CD4-positive, alpha-beta memory T cell (primary cell): ENCODE measurements around the gene PMIS2. TPM values are rescaled to one million over a fixed set of nuclear protein-coding genes. Genes with fewer than 3 reads are reported as not detected.
A peak's percentile ranks its signal among the peaks of the same experiment; 100 is the strongest.

Experiments used
- CTCF ChIA-PET: fragments of 350-600 bp; sonication (Branson Sonifier 250); formaldehyde crosslinking; loops from one replicate; lab custom pipeline; 2021; ENCODE audit warnings: inconsistent platforms; ENCODE audit not compliant: partially characterized antibody; lab: Charles Lee
- POLR2A ChIA-PET: fragments of 350-600 bp; sonication (Branson Sonifier 250); formaldehyde crosslinking; loops from one replicate; lab custom pipeline; 2021; ENCODE audit not compliant: partially characterized antibody; lab: Charles Lee
- DNase-seq, 5 donors: peaks; one replicate each; pipeline versions ENCODE4 v3.0.0 to v3.0.0-alpha.2; 2020 to 2022; ENCODE audit warnings: mixed read lengths in 1 of 5
- H3K27ac ChIP-seq: one replicate; pipeline ENCODE4 v1.7.0; 2013; ENCODE audit warnings: low read depth, low read length
- H3K27me3 ChIP-seq: 2 replicates; pipeline ENCODE4 v1.7.0; 2013; ENCODE audit warnings: mild to moderate bottlenecking, low read length, moderate library complexity; ENCODE audit not compliant: insufficient read depth
- H3K36me3 ChIP-seq: 2 replicates; pipeline ENCODE4 v1.7.0; 2013; ENCODE audit warnings: mild to moderate bottlenecking, low read length, moderate library complexity; ENCODE audit not compliant: insufficient read depth
- H3K4me1 ChIP-seq: 2 replicates; pipeline ENCODE4 v1.7.0; 2013; ENCODE audit warnings: mild to moderate bottlenecking, low read length, moderate library complexity; ENCODE audit not compliant: insufficient read depth
- H3K4me3 ChIP-seq, 2 donors: one replicate each; pipeline ENCODE4 v1.7.0; 2013; ENCODE audit warnings: low read length in 2 of 2, mild to moderate bottlenecking in 1 of 2
- H3K9me3 ChIP-seq, 2 donors: one replicate each; pipeline ENCODE4 v1.7.0; 2013; ENCODE audit warnings: low read length in 2 of 2, control low read depth in 1 of 2; ENCODE audit not compliant: control insufficient read depth in 1 of 2
- H3K27ac Mint-ChIP-seq, 7 donors: one replicate each; pipeline ENCODE4 v1.8.0; 2020 to 2021; ENCODE audit warnings: mixed read lengths in 7 of 7, mild to moderate bottlenecking in 6 of 7, inconsistent platforms in 3 of 7, moderate library complexity in 3 of 7
- H3K27me3 Mint-ChIP-seq, 2 donors: one replicate each; pipeline ENCODE4 v1.8.0; 2020 to 2021; ENCODE audit warnings: mixed read lengths in 2 of 2
- H3K36me3 Mint-ChIP-seq, 2 donors: one replicate each; pipeline ENCODE4 v1.8.0; 2020 to 2021; ENCODE audit warnings: mixed read lengths in 2 of 2, inconsistent platforms in 1 of 2, mild to moderate bottlenecking in 1 of 2
- H3K4me1 Mint-ChIP-seq, 4 donors: one replicate each; pipeline ENCODE4 v1.8.0; 2020 to 2021; ENCODE audit warnings: mixed read lengths in 4 of 4, mild to moderate bottlenecking in 1 of 4
- H3K4me3 Mint-ChIP-seq, 8 donors: one replicate each; pipeline ENCODE4 v1.8.0; 2020 to 2021; ENCODE audit warnings: mixed read lengths in 8 of 8, mild to moderate bottlenecking in 7 of 8, moderate library complexity in 6 of 8, inconsistent platforms in 3 of 8
- H3K9me3 Mint-ChIP-seq, 8 donors: one replicate each; pipeline ENCODE4 v1.8.0; 2020 to 2021; ENCODE audit warnings: mixed read lengths in 8 of 8, mild to moderate bottlenecking in 5 of 8, inconsistent platforms in 3 of 8, moderate library complexity in 1 of 8
- intact Hi-C: fragments of 100-400 bp; cut with micrococcal nuclease; formaldehyde crosslinking; loops from one replicate; pipeline ENCODE4 v1.15.1; 2023
- polyA plus RNA-seq, 2 donors: library from polyadenylated mRNA; unstranded; fragments of 300-500 nt; fragmentation: Illumina TruSeq; gene quantifications; one replicate each; pipeline ENCODE4 v1.2.3, GENCODE V29; 2021
- total RNA-seq, 2 experiments: library from RNA; stranded (reverse); gene quantifications; one replicate each; pipeline ENCODE4 v1.2.3, GENCODE V29; 2021

The PMIS2 gene
- total RNA-seq (not detected), polyA plus RNA-seq (not detected)

- Histone ChIP-seq H3K36me3 (no peaks in the 10 kb centered on the region), H3K9me3 (no peaks in the 10 kb centered on the region), H3K4me1 (no peaks in the 10 kb centered on the region), H3K4me3 (no peak within 1 kb of the TSS), H3K27ac (no peak within 1 kb of the TSS), H3K27me3 (no peaks in the 10 kb centered on the region)
- Mint-ChIP-seq H3K27me3 (peaks cover 5 to 8% of the 10 kb centered on the region in 2 donors), H3K27ac (no peak within 1 kb of the TSS), H3K9me3 (no peaks in the 10 kb centered on the region), H3K4me3 (no peak within 1 kb of the TSS), H3K4me1 (no peaks in the 10 kb centered on the region), H3K36me3 (no peaks in the 10 kb centered on the region)
- CTCF ChIA-PET: no interaction called here
- POLR2A ChIA-PET: no interaction called here
- DNase-seq: no peak
- intact Hi-C loops: no loop called here
Observed at GRCh38 chr19:35585848-35586247, at the start of gene PMIS2. PMIS2 (plus strand) TSS chr19:35586173; CDS start chr19:35586260, 87 bp downstream.

- ChIA-PET CTCF (no interaction called here), POLR2A (no interaction called here)
- H3K27ac Mint-ChIP-seq: no peak overlapping the region
- Histone ChIP-seq H3K4me1 (peaks cover 2% of the 10 kb centered on the region), H3K27ac (no peak overlapping the region), H3K36me3 (no peaks in the 10 kb centered on the region), H3K4me3 (no peak overlapping the region), H3K9me3 (no peaks in the 10 kb centered on the region), H3K27me3 (no peaks in the 10 kb centered on the region)
- H3K4me3 Mint-ChIP-seq: no peak overlapping the region
- peaks cover 0 to 3% (median 0%) of the 10 kb centered on the region in 8 donors for H3K9me3 Mint-ChIP-seq
- H3K4me1 Mint-ChIP-seq: peaks cover 0 to 4% (median 2%) of the 10 kb centered on the region in 4 donors
- no peaks in the 10 kb centered on the region for H3K36me3 Mint-ChIP-seq
- H3K27me3 Mint-ChIP-seq: peaks cover 4% of the 10 kb centered on the region in 2 donors
- intact Hi-C loops: no loop called here
- no peak for DNase-seq
Observed at GRCh38 chr19:35539314-35539713, 46.7 kb upstream of the PMIS2 start.

GRCh38 chr19:35539850-35540249, 46.1 kb upstream of the PMIS2 start:
- CTCF ChIA-PET: no interaction called here

DNA sequence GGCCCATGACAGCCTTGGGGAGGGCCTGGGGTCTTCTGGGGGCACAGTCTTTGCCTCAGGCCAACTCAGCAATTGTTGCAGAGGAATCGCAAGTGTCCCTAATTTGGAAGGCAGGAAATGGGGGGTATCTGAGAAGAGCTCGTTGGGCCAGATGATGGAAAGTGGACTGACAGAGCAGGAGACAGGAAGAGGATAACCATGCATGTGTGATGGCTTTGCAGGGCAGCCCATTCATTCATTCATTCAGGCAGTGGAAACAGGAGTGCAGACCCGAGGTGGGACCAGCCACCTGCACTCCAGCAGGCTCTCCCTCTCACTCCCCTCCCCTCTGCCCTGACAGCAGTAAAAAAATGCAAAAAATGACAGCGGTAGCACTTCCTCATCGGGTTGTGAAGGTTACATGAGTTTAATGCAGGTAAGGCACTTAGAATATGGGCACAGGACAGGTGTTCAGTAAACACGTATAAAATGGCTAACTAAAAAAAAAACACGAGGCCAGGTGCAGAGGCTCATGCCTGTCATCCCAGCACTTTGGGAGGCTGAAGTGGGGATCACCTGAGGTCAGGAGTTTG, 45.5 kb upstream of the PMIS2 start:
- no peak overlapping the region for H3K27ac ChIP-seq
- H3K27ac Mint-ChIP-seq: peak overlapping the region in 1 of 7 donors; percentile 47
- no peaks in the 10 kb centered on the region for H3K27me3 ChIP-seq
- ChIA-PET POLR2A (no interaction called here), CTCF (no interaction called here)
- H3K4me1 Mint-ChIP-seq: peaks cover 5 to 12% (median 8%) of the 10 kb centered on the region in 4 donors
- H3K36me3 Mint-ChIP-seq: peaks cover 0 to 3% of the 10 kb centered on the region in 2 donors
- no peaks in the 10 kb centered on the region for H3K9me3 ChIP-seq
- H3K4me3 Mint-ChIP-seq: no peak overlapping the region
- H3K36me3 ChIP-seq: no peaks in the 10 kb centered on the region
- H3K4me3 ChIP-seq: no peak overlapping the region
- peaks cover 0 to 2% of the 10 kb centered on the region in 2 donors for H3K27me3 Mint-ChIP-seq
- intact Hi-C loops: no loop called here
- H3K9me3 Mint-ChIP-seq: peaks cover 0 to 3% (median 0%) of the 10 kb centered on the region in 8 donors
- no peak for DNase-seq
- peaks cover 10% of the 10 kb centered on the region for H3K4me1 ChIP-seq

More at GRCh38 chr19:35539850-35540249, 46.1 kb upstream of the PMIS2 start:
- Mint-ChIP-seq H3K4me1 (peaks cover 3 to 9% (median 6%) of the 10 kb centered on the region in 4 donors), H3K27me3 (peaks cover 2 to 3% of the 10 kb centered on the region in 2 donors), H3K36me3 (peaks cover 0 to 3% of the 10 kb centered on the region in 2 donors), H3K9me3 (peaks cover 0 to 3% (median 0%) of the 10 kb centered on the region in 8 donors), H3K4me3 (peak overlapping the region in 1 of 8 donors; percentile 17), H3K27ac (peak overlapping the region in 1 of 7 donors; percentile 9)
- H3K27ac ChIP-seq: no peak overlapping the region
- H3K36me3 ChIP-seq: no peaks in the 10 kb centered on the region
- H3K4me1 ChIP-seq: peaks cover 6% of the 10 kb centered on the region
- POLR2A ChIA-PET: no interaction called here
- H3K4me3 ChIP-seq: no peak overlapping the region
- intact Hi-C loops: no loop called here
- DNase-seq: no peak
- H3K9me3 ChIP-seq: no peaks in the 10 kb centered on the region
- no peaks in the 10 kb centered on the region for H3K27me3 ChIP-seq

DNA sequence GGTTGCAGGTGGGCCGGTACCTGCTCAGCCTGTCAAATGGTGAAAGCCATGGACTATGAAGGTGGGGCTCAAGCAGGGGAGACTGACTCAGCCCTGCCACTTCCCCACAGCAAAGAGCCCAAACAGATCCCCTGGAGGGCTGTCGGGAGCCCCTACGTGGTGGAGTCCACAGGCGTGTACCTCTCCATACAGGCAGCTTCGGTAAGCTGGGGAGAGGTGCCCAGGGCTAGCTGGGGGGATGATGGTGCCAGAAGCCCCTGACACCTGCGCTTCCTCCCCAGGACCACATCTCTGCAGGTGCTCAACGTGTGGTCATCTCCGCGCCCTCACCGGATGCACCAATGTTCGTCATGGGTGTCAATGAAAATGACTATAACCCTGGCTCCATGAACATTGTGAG, 43.8 kb upstream of the PMIS2 start:
- ChIA-PET POLR2A (no interaction called here), CTCF (no interaction called here)
- no peak overlapping the region for H3K4me3 Mint-ChIP-seq
- peaks cover 13 to 28% (median 22%) of the 10 kb centered on the region in 4 donors for H3K4me1 Mint-ChIP-seq
- Histone ChIP-seq H3K4me3 (no peak overlapping the region), H3K27ac (no peak overlapping the region), H3K36me3 (no peaks in the 10 kb centered on the region), H3K4me1 (peaks cover 23% of the 10 kb centered on the region), H3K27me3 (no peaks in the 10 kb centered on the region), H3K9me3 (no peaks in the 10 kb centered on the region)
- peaks cover 0 to 5% of the 10 kb centered on the region in 2 donors for H3K36me3 Mint-ChIP-seq
- intact Hi-C loops: no loop called here
- H3K27me3 Mint-ChIP-seq: no peaks in the 10 kb centered on the region
- H3K27ac Mint-ChIP-seq: peak overlapping the region in 3 of 7 donors; percentile 48 to 76 (median 48)
- DNase-seq: no peak
- H3K9me3 Mint-ChIP-seq: no peaks in the 10 kb centered on the region

DNA sequence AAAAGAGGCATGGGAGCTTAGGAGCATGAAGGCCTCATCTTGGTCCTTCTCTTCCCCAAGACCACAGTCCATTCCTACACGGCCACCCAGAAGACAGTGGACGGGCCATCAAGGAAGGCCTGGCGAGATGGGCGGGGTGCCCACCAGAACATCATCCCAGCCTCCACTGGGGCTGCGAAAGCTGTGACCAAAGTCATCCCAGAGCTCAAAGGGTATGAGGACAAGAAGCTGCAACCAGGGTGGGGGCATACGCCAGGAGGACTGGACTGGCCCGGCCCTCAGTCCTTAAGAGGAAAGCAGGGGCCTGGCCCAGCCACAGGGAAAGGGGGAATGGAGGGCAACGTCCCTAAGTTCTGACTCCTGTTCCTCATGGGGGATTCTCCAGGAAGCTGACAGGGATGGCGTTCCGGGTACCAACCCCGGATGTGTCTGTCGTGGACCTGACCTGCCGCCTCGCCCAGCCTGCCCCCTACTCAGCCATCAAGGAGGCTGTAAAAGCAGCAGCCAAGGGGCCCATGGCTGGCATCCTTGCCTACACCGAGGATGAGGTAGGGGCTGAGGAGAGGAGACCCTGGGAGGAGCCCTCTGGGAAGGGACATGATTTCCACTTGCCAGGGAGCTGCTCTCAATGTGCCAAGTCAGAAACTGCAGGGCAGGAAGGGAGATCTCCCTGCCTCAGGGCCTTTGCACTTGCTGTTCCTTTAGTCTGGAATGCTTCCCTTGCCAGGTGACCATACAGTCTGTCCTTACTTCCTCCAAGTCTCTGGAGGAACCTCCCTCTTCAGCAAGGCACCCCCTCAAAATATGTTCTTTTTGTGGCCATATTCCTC, 42.5 kb upstream of the PMIS2 start:
- ChIA-PET POLR2A (no interaction called here), CTCF (no interaction called here)
- no peaks in the 10 kb centered on the region for H3K9me3 ChIP-seq
- H3K27ac Mint-ChIP-seq: peak overlapping the region in 4 of 7 donors; percentile 48 to 93 (median 82)
- H3K4me3 ChIP-seq: no peak overlapping the region
- H3K36me3 ChIP-seq: no peaks in the 10 kb centered on the region
- H3K4me1 ChIP-seq: peaks cover 24% of the 10 kb centered on the region
- H3K27me3 ChIP-seq: no peaks in the 10 kb centered on the region
- H3K27me3 Mint-ChIP-seq: no peaks in the 10 kb centered on the region
- H3K36me3 Mint-ChIP-seq: peaks cover 0 to 5% of the 10 kb centered on the region in 2 donors
- DNase-seq: no peak
- no peaks in the 10 kb centered on the region for H3K9me3 Mint-ChIP-seq
- intact Hi-C loops: no loop called here
- peak overlapping the region in 4 of 8 donors; percentile 20 to 92 (median 71) for H3K4me3 Mint-ChIP-seq
- no peak overlapping the region for H3K27ac ChIP-seq
- peaks cover 16 to 38% (median 25%) of the 10 kb centered on the region in 4 donors for H3K4me1 Mint-ChIP-seq

GRCh38 chr19:35544110-35544802, 41.7 kb upstream of the PMIS2 start:
- no peaks in the 10 kb centered on the region for H3K9me3 ChIP-seq
- POLR2A ChIA-PET: interaction anchor here (1.1 kb wide), 1 partner anchor 10 kb away, joined by 3 read pairs; no protein-coding TSS in a partner anchor
- H3K4me3 ChIP-seq: peak overlapping the region in 1 of 2 donors; percentile 84
- Mint-ChIP-seq H3K9me3 (no peaks in the 10 kb centered on the region), H3K36me3 (peaks cover 3 to 8% of the 10 kb centered on the region in 2 donors), H3K4me1 (peaks cover 22 to 45% (median 32%) of the 10 kb centered on the region in 4 donors), H3K27me3 (no peaks in the 10 kb centered on the region), H3K27ac (peak overlapping the region; percentile 87 to 96 (median 93)), H3K4me3 (peak overlapping the region; percentile 84 to 92 (median 88))
- peak overlapping the region; percentile 76 for H3K27ac ChIP-seq
- no peak for DNase-seq
- CTCF ChIA-PET: no interaction called here
- no peaks in the 10 kb centered on the region for H3K36me3 ChIP-seq
- no peaks in the 10 kb centered on the region for H3K27me3 ChIP-seq
- intact Hi-C loops: no loop called here
- H3K4me1 ChIP-seq: peaks cover 24% of the 10 kb centered on the region
